ENCODE results near the gene APEX1.
"Not testable (repeated sequence)": the region's sequence is repeated elsewhere in the genome, so short reads cannot be mapped to it uniquely, and the experiment has no call there.

Gene APEX1

DNA sequence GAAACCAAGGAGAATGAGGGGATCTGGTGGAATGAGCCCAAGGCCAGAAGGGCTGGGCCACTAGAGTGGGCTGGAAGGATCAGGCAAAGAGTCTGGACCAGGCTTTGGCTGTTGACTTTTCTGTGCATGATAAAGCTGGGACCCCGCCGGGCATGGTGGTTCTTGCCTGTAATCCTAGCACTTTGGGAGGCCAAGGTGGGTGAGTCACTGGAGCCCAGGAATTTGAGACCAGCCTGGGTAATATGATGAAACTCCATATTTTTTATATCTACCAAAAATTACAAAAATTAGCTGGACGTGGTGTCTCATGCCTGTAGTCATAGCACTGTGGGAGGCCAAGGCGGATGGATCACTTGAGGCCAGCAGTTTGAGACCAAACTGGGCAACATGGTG, 18.7 kb upstream of the APEX1 start:
- no peak for DNase-seq (ENCODE audit: low read depth)
- no peak overlapping the region for H3K4me3 ChIP-seq (ENCODE audit: low read depth, low read length)
- TF ChIP-seq CTCF (IDR thresholded peaks at IDR 0.05; ENCODE audit: control insufficient read depth, extremely low read depth, insufficient read depth): no peak

DNA sequence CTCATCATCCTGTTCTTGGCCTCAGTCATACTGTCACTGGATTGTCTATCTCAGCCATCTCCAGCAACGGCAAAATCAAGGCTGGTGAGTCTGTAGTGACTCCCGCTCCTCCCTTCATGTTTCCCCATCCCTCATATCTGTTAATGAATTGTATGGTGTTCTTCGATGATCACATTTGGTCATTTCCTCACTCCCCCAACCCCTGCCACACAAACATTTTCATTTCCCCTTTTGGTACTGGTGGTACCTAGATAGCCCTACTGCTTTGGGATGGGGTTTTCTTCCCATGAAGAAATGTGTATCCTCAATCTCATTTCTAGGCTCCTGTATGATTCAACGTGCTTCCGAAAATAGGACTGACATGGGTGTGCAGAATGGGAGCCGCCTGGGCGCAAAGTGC, 16.4 kb upstream of the APEX1 start:
- no peak for TF ChIP-seq CTCF (IDR thresholded peaks at IDR 0.05; ENCODE audit: control insufficient read depth, extremely low read depth, insufficient read depth)
- no peak overlapping the region for H3K4me3 ChIP-seq (ENCODE audit: low read depth, low read length)
- DNase-seq (ENCODE audit: low read depth): no peak

DNA sequence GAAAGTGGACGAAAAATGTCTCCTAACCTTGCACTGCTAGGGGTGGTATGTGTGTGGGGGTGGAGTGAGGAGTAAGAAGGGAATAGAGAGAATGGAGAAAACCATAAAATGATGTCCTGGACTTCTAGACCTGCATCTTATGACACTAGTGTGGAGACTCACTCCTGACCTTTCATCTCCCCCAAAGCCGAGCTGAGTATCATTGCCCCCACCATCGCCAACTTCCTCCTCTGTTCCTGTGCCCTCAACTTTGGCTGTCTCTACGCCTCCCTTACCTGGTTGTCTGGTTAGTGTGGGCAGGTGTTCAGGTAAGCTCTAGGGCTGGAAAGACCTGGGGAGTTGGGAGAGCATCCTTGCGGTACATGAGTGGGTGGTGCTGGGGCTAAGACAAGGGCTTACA, 14.6 kb upstream of the APEX1 start:
- TF ChIP-seq CTCF (IDR thresholded peaks at IDR 0.05; ENCODE audit: control insufficient read depth, extremely low read depth, insufficient read depth): no peak
- DNase-seq (ENCODE audit: low read depth): no peak
- H3K4me3 ChIP-seq (ENCODE audit: low read depth, low read length): no peak overlapping the region

DNA sequence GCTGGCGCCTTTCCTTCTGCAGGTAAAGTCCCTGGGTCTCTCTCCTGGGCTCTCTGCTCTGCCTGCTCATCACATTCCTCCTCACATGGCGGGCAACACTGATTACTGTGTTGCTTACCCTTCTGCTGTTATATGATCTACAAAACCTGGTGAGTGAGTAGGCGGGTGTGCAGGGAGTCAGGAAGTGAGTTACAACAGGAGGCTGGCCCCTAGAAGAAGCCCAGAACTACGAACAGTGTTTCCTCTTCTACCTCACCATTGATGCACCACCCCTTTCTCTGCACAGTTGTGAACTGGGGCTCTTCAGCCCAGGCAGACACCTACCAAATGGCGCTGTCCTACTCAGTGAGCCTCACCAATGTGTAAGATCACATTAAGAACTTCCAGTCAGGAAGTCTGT, 14.1 kb upstream of the APEX1 start:
- no peak for DNase-seq (ENCODE audit: low read depth)
- no peak for TF ChIP-seq CTCF (IDR thresholded peaks at IDR 0.05; ENCODE audit: control insufficient read depth, extremely low read depth, insufficient read depth)
- no peak overlapping the region for H3K4me3 ChIP-seq (ENCODE audit: low read depth, low read length)

DNA sequence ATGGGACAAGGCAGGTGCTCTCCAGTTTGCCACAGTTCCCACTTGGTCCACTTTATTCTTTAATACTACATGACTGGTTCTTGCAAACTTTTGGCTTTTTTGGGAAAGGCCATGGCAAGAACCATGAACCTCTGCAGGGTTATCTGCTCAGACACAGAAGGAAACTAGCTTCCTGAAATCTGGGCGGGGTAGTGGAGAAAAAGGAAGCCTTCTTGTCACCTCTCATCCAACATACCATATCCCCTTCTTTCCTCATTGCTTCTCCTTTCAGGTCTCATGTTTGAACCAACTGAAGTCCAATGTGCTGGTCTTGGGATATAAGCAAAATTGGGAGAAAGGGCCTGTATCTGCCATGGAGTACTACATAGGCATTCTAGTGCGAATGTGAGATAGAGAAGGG, 13.6 kb upstream of the APEX1 start:
- no peak overlapping the region for H3K4me3 ChIP-seq (ENCODE audit: low read depth, low read length)
- TF ChIP-seq CTCF (IDR thresholded peaks at IDR 0.05; ENCODE audit: control insufficient read depth, extremely low read depth, insufficient read depth): no peak
- DNase-seq (ENCODE audit: low read depth): no peak

- not testable (repeated sequence) for H3K4me3 ChIP-seq (ENCODE audit: low read depth, low read length); DNase-seq (ENCODE audit: low read depth)
These were observed 11.4 kb upstream of the APEX1 start for GRCh38 chr14:20443650-20444049.

DNA sequence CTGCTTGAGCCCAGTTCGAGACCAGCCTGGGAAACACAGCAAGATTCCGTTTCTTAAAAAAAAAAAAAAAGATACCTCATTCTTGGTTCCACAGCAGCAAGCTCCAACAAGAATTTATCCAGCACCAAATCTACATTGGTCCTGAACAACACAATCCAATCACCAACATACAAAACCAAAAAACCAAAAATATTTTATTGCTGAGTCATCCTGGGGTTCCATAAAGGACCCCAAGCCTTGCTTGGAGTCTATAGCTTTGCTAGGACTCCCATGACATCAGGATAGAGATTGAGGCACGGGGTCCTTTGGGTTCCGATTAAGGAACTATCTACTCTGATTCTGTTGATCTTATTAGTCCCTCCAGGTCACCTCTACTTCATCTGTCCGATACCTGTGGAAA, 8.1 kb upstream of the APEX1 start:
- DNase-seq (ENCODE audit: low read depth): no peak
- no peak overlapping the region for H3K4me3 ChIP-seq (ENCODE audit: low read depth, low read length)
- TF ChIP-seq CTCF (IDR thresholded peaks at IDR 0.05; ENCODE audit: control insufficient read depth, extremely low read depth, insufficient read depth): no peak

- DNase-seq (ENCODE audit: low read depth); H3K4me3 ChIP-seq (ENCODE audit: low read depth, low read length): not testable (repeated sequence)
These were observed 2.2 kb upstream of the APEX1 start for GRCh38 chr14:20452831-20453230.

Measured in LNCaP clone FGC (cell line).